SU-DHL-6 (cell line): ENCODE results near the gene SLC3A2.

ENCODE experiments used
- H2AFZ ChIP-seq: fragments of 200-600 bp; sonication (generic); 2 replicates; pipeline ENCODE4 v1.6.1; 2014; ENCODE audit warnings: low read depth, mild to moderate bottlenecking, moderate library complexity, mixed read lengths, antibody characterized with exemption, low read length; ENCODE audit not compliant: severe bottlenecking
- H3F3A ChIP-seq: fragments of 200-600 bp; shearing (Covaris generic); 2 replicates; pipeline ENCODE4 v1.6.0; 2016; ENCODE audit warnings: antibody characterized with exemption, mild to moderate bottlenecking; ENCODE audit not compliant: insufficient read depth
- H3K27ac ChIP-seq: fragments of 200-600 bp; sonication (generic); 2 replicates; pipeline ENCODE4 v1.5.1; 2016; ENCODE audit warnings: low read depth, mild to moderate bottlenecking, low read length, moderate library complexity, mixed read lengths
- H3K27me3 ChIP-seq: fragments of 200-600 bp; sonication (generic), shearing (Covaris generic); 2 replicates; pipeline ENCODE4 v1.6.0; 2014; ENCODE audit warnings: mild to moderate bottlenecking, low read length
- H3K36me3 ChIP-seq: fragments of 200-600 bp; sonication (generic); 2 replicates; pipeline ENCODE4 v1.6.1; 2014; ENCODE audit warnings: mild to moderate bottlenecking, low read length, mixed read lengths
- H3K4me2 ChIP-seq: fragments of 300-600, 200-600 bp; shearing (Covaris generic), sonication (generic); 2 replicates; pipeline ENCODE4 v1.6.0; 2014; ENCODE audit warnings: low read length, low read depth, mild to moderate bottlenecking; ENCODE audit not compliant: poor library complexity, severe bottlenecking
- H3K4me3 ChIP-seq: fragments of 200-600 bp; sonication (generic); 2 replicates; pipeline ENCODE4 v1.5.1; 2014; ENCODE audit warnings: antibody characterized with exemption, low read length, mild to moderate bottlenecking, mixed read lengths; ENCODE audit not compliant: insufficient read depth, poor library complexity, severe bottlenecking
- H3K79me2 ChIP-seq: fragments of 200-600 bp; sonication (generic); 2 replicates; pipeline ENCODE4 v1.6.1; 2014; ENCODE audit warnings: mild to moderate bottlenecking, low read length, moderate library complexity; ENCODE audit not compliant: insufficient read depth
- H3K9ac ChIP-seq: fragments of 200-600 bp; sonication (generic); 2 replicates; pipeline ENCODE4 v1.7.0; 2014; ENCODE audit warnings: mild to moderate bottlenecking, low read length
- H3K9me2 ChIP-seq: fragments of 200-600 bp; sonication (generic); replicated peaks from 2 replicates; pipeline ENCODE4 v1.6.1; 2014; ENCODE audit warnings: low read length; ENCODE audit not compliant: insufficient read depth
- H3K9me3 ChIP-seq: fragments of 200-600 bp; sonication (generic); 2 replicates; pipeline ENCODE4 v1.6.1; 2014; ENCODE audit warnings: low read length, mixed read lengths; ENCODE audit not compliant: insufficient read depth
- H4K20me1 ChIP-seq: fragments of 200-600 bp; sonication (generic); 2 replicates; pipeline ENCODE4 v1.6.1; 2014; ENCODE audit warnings: low read depth, mild to moderate bottlenecking, antibody characterized with exemption, low read length, moderate library complexity, mixed read lengths
- EZH2phosphoT487 ChIP-seq: fragments of 200-600 bp; sonication (generic), shearing (Covaris generic); conservative IDR thresholded peaks from 2 replicates; pipeline ENCODE4 v1.6.1; 2018; ENCODE audit warnings: mild to moderate bottlenecking, antibody characterized with exemption, low read length, moderate library complexity, mixed read lengths
- TF ChIP-seq, protein P1 (sequence below): fragments of 200-600 bp; sonication (generic); IDR thresholded peaks from one replicate; pipeline ENCODE4 v1.5.1; 2017; ENCODE audit warnings: antibody characterized with exemption, mild to moderate bottlenecking, low read length, moderate library complexity; ENCODE audit not compliant: insufficient read depth, poor library complexity, severe bottlenecking

SLC3A2 gene

DNA sequence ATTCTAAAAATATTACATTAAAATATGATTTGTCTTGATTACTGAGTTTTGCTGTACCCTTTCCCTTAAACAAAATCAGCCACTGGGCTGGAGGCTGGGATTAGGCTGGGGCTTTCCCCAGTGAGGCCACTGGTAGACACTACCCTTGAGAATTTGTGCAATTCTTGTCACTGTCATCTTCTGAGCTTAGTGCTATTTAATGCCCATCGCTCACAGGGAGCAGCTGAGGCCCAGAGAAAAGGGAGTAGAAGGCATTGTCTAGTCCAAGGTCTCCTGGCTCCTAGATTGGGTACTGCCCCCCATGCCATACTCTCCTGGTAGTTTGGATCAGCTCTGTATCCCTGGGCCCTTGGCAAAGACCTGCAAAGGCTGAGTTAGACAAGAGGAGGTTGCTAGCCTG lies 33.7 kb downstream of the SLC3A2 start:
- no peaks in the 10 kb centered on the region for H3K36me3 ChIP-seq
- no peak overlapping the region for H3K9ac ChIP-seq
- H4K20me1 ChIP-seq, result no peaks in the 10 kb centered on the region
- H3K9me2 ChIP-seq, result no peaks in the 10 kb centered on the region
- no peak overlapping the region for H2AFZ ChIP-seq
- H3K9me3 ChIP-seq, result no peaks in the 10 kb centered on the region
- H3K4me3 ChIP-seq, result no peak overlapping the region
- H3K27me3 ChIP-seq, result no peaks in the 10 kb centered on the region
- TF ChIP-seq EZH2phosphoT487, result no peak
- H3K27ac ChIP-seq, result no peak overlapping the region
- no peaks in the 10 kb centered on the region for H3K79me2 ChIP-seq
- no peaks in the 10 kb centered on the region for H3F3A ChIP-seq
- H3K4me2 ChIP-seq, result no peak overlapping the region

DNA sequence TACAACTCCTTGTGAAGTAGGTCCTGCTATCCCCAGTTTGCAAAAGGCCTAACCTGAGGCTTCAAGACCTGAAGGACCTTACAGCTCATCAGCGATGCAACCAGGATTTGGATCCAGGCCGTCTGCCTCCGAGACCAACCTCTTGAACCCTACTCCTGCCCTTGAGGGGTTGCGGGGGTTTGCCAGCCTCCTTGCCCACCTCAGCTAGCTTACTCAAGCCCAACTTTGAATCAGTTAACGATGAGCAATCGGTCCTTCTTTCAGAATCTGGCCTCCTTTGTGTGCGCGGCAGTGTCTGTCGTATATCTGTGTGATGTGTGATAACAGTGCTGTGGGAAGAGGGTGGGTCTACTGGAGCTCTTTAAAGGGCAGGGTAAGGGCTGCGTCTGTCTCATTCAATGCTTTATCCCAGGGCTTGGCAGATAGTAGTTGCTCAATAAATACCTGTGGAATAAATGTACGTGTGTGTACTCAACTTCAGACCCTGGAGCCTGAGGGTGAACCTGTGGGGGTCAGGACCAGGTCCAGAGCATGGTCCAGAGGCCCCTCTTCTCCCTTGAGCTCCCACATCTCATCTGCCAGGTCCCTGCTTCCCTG lies 37.3 kb downstream of the SLC3A2 start:
- no peaks in the 10 kb centered on the region for H3K9me3 ChIP-seq
- H3K4me2 ChIP-seq, result no peak overlapping the region
- H3K27me3 ChIP-seq, result no peaks in the 10 kb centered on the region
- H3K9me2 ChIP-seq, result no peaks in the 10 kb centered on the region
- H3K36me3 ChIP-seq, result no peaks in the 10 kb centered on the region
- no peaks in the 10 kb centered on the region for H4K20me1 ChIP-seq
- TF ChIP-seq, protein P1, sequence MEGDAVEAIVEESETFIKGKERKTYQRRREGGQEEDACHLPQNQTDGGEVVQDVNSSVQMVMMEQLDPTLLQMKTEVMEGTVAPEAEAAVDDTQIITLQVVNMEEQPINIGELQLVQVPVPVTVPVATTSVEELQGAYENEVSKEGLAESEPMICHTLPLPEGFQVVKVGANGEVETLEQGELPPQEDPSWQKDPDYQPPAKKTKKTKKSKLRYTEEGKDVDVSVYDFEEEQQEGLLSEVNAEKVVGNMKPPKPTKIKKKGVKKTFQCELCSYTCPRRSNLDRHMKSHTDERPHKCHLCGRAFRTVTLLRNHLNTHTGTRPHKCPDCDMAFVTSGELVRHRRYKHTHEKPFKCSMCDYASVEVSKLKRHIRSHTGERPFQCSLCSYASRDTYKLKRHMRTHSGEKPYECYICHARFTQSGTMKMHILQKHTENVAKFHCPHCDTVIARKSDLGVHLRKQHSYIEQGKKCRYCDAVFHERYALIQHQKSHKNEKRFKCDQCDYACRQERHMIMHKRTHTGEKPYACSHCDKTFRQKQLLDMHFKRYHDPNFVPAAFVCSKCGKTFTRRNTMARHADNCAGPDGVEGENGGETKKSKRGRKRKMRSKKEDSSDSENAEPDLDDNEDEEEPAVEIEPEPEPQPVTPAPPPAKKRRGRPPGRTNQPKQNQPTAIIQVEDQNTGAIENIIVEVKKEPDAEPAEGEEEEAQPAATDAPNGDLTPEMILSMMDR, result no peak
- no peak for TF ChIP-seq EZH2phosphoT487
- no peak overlapping the region for H3K9ac ChIP-seq
- no peak overlapping the region for H3K4me3 ChIP-seq
- H3K79me2 ChIP-seq, result no peaks in the 10 kb centered on the region
- H3K27ac ChIP-seq, result no peak overlapping the region
- peaks cover 4% of the 10 kb centered on the region; the same call in 1 of the 2 replicates for H3F3A ChIP-seq
- no peak overlapping the region for H2AFZ ChIP-seq

DNA sequence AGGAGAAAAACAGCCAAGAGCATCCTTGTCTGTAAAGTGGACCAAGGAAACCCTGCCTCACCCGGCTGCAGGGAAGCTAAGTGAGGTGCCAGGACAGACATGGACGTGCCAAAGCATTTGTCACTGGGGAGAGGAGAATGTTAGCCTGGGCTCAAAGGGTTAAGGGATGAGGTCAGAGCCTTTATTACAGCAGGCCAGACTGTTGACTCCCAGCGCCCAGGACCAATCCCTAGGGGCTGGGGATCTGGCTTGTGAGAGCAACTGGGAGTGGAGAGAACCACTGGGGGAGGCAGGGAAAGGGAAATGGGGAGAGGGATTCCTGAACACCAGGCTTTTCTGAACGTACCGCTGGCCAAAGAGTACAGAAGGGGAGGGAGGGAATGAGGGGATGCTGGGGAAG lies 37.8 kb downstream of the SLC3A2 start:
- Histone ChIP-seq H3K36me3 (no peaks in the 10 kb centered on the region), H3F3A (peaks cover 7% of the 10 kb centered on the region)

DNA sequence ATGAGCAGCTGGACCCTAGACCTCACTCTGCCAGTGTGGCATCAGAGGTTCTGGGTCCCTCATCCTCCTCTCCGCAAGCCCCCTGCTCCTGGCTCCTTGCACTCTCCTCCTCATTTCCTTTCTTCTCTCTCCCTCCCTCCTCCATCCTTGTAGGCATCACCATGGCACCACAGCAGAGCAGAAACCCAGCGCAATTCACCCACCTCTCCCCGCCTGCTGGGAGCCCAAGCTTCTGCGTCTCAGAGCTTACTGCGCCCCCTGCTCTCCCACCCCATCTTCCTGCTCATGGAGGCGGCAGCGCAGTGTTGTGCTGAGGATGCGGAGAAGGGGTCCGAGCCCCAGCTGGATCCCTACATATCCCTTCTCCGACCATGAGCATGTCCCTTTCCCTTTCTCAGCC lies 38.8 kb downstream of the SLC3A2 start:
- no peaks in the 10 kb centered on the region for H3K9me2 ChIP-seq
- no peaks in the 10 kb centered on the region for H3K36me3 ChIP-seq
- TF ChIP-seq, protein P1, result no peak
- TF ChIP-seq EZH2phosphoT487, result no peak
- H3F3A ChIP-seq, result peaks cover 9% of the 10 kb centered on the region
- H3K4me2 ChIP-seq, result no peak overlapping the region
- H3K4me3 ChIP-seq, result no peak overlapping the region
- no peak overlapping the region for H3K27ac ChIP-seq
- H3K9ac ChIP-seq, result no peak overlapping the region
- H4K20me1 ChIP-seq, result no peaks in the 10 kb centered on the region
- no peaks in the 10 kb centered on the region for H3K9me3 ChIP-seq
- no peaks in the 10 kb centered on the region for H3K79me2 ChIP-seq
- H2AFZ ChIP-seq, result no peak overlapping the region
- H3K27me3 ChIP-seq, result no peaks in the 10 kb centered on the region

More for the DNA sequence above, 37.8 kb downstream of the SLC3A2 start:
- Histone ChIP-seq H2AFZ (no peak overlapping the region), H3K4me3 (no peak overlapping the region), H3K9me3 (no peaks in the 10 kb centered on the region), H3K9ac (no peak overlapping the region), H3K4me2 (no peak overlapping the region), H3K79me2 (no peaks in the 10 kb centered on the region), H3K27me3 (no peaks in the 10 kb centered on the region), H4K20me1 (no peaks in the 10 kb centered on the region), H3K27ac (no peak overlapping the region), H3K9me2 (no peaks in the 10 kb centered on the region)
- TF ChIP-seq EZH2phosphoT487, result no peak
- TF ChIP-seq, protein P1, result no peak
